HepG2 (cell line): ENCODE measurements around the gene PLIN1. TPM values are rescaled to one million over a fixed set of nuclear protein-coding genes. Genes with fewer than 3 reads are reported as not detected.

Experiments used
- FOSL2 ChIP-seq: sonication (generic); formaldehyde crosslinking; IDR thresholded peaks from 2 replicates; pipeline ENCODE4 v1.4.0; 2020; ENCODE audit warnings: missing genetic modification reagents
- KDM5B ChIP-seq: sonication (generic); formaldehyde crosslinking; IDR thresholded peaks from 2 replicates; pipeline ENCODE4 v1.4.0; 2020; ENCODE audit warnings: missing genetic modification reagents, mild to moderate bottlenecking, borderline replicate concordance
- MEIS2 ChIP-seq: sonication (generic); formaldehyde crosslinking; IDR thresholded peaks from 2 replicates; pipeline ENCODE4 v1.9.0; 2021; ENCODE audit warnings: mild to moderate bottlenecking, missing genetic modification reagents
- NFKB2 ChIP-seq: sonication (generic); formaldehyde crosslinking; IDR thresholded peaks from 2 replicates; pipeline ENCODE4 v1.4.0; 2020; ENCODE audit warnings: missing genetic modification reagents, borderline replicate concordance
- RARA ChIP-seq: IDR thresholded peaks from 2 replicates; pipeline ENCODE4 v1.6.1; 2016; ENCODE audit warnings: missing genetic modification reagents, missing compliant biosample characterization
- SIX1 ChIP-seq: sonication (generic); formaldehyde crosslinking; IDR thresholded peaks from 2 replicates; pipeline ENCODE4 v1.4.0; 2020; ENCODE audit warnings: missing genetic modification reagents, borderline replicate concordance
- SP4 ChIP-seq: sonication (generic); formaldehyde crosslinking; IDR thresholded peaks from 2 replicates; pipeline ENCODE4 v1.8.1; 2023; ENCODE audit warnings: mild to moderate bottlenecking, missing genetic modification reagents
- TBX2 ChIP-seq: sonication (generic); formaldehyde crosslinking; IDR thresholded peaks from 2 replicates; pipeline ENCODE4 v1.5.0; 2020; ENCODE audit warnings: missing genetic modification reagents, mild to moderate bottlenecking, borderline replicate concordance
- TOPORS ChIP-seq: sonication (generic); formaldehyde crosslinking; IDR thresholded peaks from 2 replicates; pipeline ENCODE4 v1.8.0; 2023; ENCODE audit warnings: mild to moderate bottlenecking, missing genetic modification reagents
- ZFP36 ChIP-seq: fragments of 150-350 bp; IDR thresholded peaks from 2 replicates; pipeline ENCODE4 v1.6.1; 2018; ENCODE audit warnings: borderline replicate concordance, low read length, low read depth; ENCODE audit not compliant: partially characterized antibody
- ZNF30 ChIP-seq: sonication (generic); formaldehyde crosslinking; IDR thresholded peaks from 2 replicates; pipeline ENCODE4 v1.5.0; 2020; ENCODE audit warnings: mild to moderate bottlenecking, missing genetic modification reagents
- ZNF33B ChIP-seq: sonication (generic); formaldehyde crosslinking; IDR thresholded peaks from 2 replicates; pipeline ENCODE4 v1.5.1; 2020; ENCODE audit warnings: mild to moderate bottlenecking, missing genetic modification reagents
- ZNF547 ChIP-seq: sonication (generic); formaldehyde crosslinking; IDR thresholded peaks from 2 replicates; pipeline ENCODE4 v1.5.1; 2020; ENCODE audit warnings: mild to moderate bottlenecking, missing genetic modification reagents
- polyA plus RNA-seq, 8 experiments: library from polyadenylated mRNA; depleted of rRNA in 3 of 8; stranded (reverse) in 7 of 8; unstranded in 1 of 8; fragments of >200 nt; fragmentation: Illumina TruSeq in 4 of 8; extraction: Trizol in 4 of 8; gene quantifications; 2 replicates each; pipeline versions ENCODE4 v1.2.1 to v1.2.3, GENCODE V29; 2011 to 2016; ENCODE audit warnings: low read depth in 4 of 8, missing spikeins in 1 of 8, mixed read lengths in 1 of 8; ENCODE audit not compliant: insufficient read depth in 1 of 8
- total RNA-seq, 5 experiments: library from RNA; depleted of rRNA; stranded (reverse); fragments of >200 nt; fragmentation: Illumina TruSeq; extraction: Trizol; gene quantifications; 2 replicates each; pipeline ENCODE4 v1.2.3, GENCODE V29; 2016; ENCODE audit warnings: low read depth in 1 of 5
- TF ChIP-seq, protein P1 (sequence below): sonication (generic); formaldehyde crosslinking; IDR thresholded peaks from 2 replicates; pipeline ENCODE4 v1.5.0; 2020; ENCODE audit warnings: missing genetic modification reagents
- TF ChIP-seq, protein P2 (sequence below): sonication (generic); formaldehyde crosslinking; IDR thresholded peaks from 2 replicates; pipeline ENCODE4 v1.5.0; 2020; ENCODE audit warnings: mild to moderate bottlenecking, missing genetic modification reagents
- TF ChIP-seq, protein P3 (sequence below): sonication (generic); formaldehyde crosslinking; IDR thresholded peaks from 2 replicates; pipeline ENCODE4 v1.5.0; 2020; ENCODE audit warnings: missing genetic modification reagents
- TF ChIP-seq, protein P4 (sequence below): sonication (generic); formaldehyde crosslinking; IDR thresholded peaks from 2 replicates; pipeline ENCODE4 v1.4.0; 2020; ENCODE audit warnings: missing genetic modification reagents, mild to moderate bottlenecking, borderline replicate concordance
- TF ChIP-seq, protein P5 (sequence below): sonication (generic); formaldehyde crosslinking; IDR thresholded peaks from 2 replicates; pipeline ENCODE4 v1.9.0; 2021; ENCODE audit warnings: missing genetic modification reagents, borderline replicate concordance
- TF ChIP-seq, protein P6 (sequence below): sonication (generic); formaldehyde crosslinking; IDR thresholded peaks from 2 replicates; pipeline ENCODE4 v1.8.0; 2022; ENCODE audit warnings: mild to moderate bottlenecking, missing genetic modification reagents

Gene PLIN1
- total and polyA plus RNA-seq, 2 of the 13 experiments (the other 11 are each of a cell fraction or from before 2014, with no cell fraction given), result 0.74 to 1.2 TPM

DNA sequence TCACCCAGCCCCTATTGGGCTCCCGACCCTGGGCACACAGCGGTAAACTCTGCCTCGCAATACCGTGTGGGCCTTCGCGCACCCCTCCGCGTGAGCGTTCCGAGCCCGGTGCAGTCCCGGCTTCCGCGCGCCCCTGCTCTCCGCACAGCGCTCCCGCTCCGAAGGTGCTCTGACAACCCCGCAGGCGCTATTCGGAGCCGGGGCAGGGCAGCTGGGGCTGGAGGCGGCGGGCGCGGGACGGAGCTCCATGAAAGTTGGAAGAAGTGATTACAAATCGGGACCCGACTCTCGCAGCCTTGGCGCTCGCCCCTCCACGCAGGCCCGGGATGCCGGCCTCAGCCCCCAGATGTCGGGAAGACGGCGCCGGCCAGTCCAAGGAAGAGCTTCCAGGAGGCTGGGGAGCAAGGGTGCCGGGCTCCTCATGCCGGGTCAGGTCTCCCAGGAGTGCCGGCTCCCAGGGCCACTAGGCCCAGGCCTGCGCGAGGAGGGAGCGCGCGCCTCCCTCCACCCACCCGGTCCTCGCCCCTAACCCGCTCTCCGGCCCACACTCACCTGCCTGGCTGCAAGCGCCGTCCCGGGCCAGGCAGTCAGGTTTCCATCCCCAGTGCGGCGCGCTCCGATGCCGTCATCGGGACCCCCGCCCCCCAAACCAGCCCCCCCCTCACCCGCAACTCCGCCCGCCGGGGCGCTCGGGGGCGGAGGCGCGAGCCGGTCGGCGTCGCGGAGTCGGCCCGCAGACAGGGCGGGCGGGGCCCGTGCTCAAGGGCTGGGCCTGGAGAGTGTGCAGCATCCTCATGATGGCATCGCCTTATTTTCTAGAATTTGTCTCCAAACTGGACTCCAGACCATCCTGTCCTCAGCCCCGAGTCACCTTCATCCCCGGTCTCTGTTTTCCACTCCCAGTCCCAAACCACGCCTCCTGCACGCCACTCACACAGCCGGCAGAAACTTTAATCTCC lies 24.0 kb downstream of the PLIN1 start, which contains the start of gene KIF7 (continued):
- TF ChIP-seq, protein P1, sequence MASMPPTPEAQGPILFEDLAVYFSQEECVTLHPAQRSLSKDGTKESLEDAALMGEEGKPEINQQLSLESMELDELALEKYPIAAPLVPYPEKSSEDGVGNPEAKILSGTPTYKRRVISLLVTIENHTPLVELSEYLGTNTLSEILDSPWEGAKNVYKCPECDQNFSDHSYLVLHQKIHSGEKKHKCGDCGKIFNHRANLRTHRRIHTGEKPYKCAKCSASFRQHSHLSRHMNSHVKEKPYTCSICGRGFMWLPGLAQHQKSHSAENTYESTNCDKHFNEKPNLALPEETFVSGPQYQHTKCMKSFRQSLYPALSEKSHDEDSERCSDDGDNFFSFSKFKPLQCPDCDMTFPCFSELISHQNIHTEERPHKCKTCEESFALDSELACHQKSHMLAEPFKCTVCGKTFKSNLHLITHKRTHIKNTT (CRISPR knock-in tag), result no peak
- TF ChIP-seq SIX1, result no peak
- TF ChIP-seq, protein P2, sequence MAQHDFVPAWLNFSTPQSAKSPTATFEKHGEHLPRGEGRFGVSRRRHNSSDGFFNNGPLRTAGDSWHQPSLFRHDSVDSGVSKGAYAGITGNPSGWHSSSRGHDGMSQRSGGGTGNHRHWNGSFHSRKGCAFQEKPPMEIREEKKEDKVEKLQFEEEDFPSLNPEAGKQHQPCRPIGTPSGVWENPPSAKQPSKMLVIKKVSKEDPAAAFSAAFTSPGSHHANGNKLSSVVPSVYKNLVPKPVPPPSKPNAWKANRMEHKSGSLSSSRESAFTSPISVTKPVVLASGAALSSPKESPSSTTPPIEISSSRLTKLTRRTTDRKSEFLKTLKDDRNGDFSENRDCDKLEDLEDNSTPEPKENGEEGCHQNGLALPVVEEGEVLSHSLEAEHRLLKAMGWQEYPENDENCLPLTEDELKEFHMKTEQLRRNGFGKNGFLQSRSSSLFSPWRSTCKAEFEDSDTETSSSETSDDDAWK (CRISPR knock-in tag), result no peak
- TF ChIP-seq SP4 (CRISPR knock-in tag), result no peak
- TF ChIP-seq, protein P3, sequence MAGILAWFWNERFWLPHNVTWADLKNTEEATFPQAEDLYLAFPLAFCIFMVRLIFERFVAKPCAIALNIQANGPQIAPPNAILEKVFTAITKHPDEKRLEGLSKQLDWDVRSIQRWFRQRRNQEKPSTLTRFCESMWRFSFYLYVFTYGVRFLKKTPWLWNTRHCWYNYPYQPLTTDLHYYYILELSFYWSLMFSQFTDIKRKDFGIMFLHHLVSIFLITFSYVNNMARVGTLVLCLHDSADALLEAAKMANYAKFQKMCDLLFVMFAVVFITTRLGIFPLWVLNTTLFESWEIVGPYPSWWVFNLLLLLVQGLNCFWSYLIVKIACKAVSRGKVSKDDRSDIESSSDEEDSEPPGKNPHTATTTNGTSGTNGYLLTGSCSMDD (CRISPR knock-in tag), result 0 out of 2 replicates have a peak, but pooled peaks have one; percentile 14
- no peak for TF ChIP-seq RARA (CRISPR knock-in tag)
- TF ChIP-seq, protein P4, sequence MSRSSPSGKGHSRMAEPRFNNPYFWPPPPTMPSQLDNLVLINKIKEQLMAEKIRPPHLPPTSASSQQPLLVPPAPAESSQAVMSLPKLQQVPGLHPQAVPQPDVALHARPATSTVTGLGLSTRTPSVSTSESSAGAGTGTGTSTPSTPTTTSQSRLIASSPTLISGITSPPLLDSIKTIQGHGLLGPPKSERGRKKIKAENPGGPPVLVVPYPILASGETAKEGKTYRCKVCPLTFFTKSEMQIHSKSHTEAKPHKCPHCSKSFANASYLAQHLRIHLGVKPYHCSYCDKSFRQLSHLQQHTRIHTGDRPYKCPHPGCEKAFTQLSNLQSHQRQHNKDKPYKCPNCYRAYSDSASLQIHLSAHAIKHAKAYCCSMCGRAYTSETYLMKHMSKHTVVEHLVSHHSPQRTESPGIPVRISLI (CRISPR knock-in tag), result no peak
- TF ChIP-seq TOPORS (CRISPR knock-in tag), result no peak
- no peak for TF ChIP-seq FOSL2 (CRISPR knock-in tag)
- peak; percentile 77 for TF ChIP-seq ZNF547 (CRISPR knock-in tag)
- peak; percentile 41; the same call in 1 of the 2 replicates for TF ChIP-seq KDM5B (CRISPR knock-in tag)
- TF ChIP-seq NFKB2 (CRISPR knock-in tag), result 0 out of 2 replicates have a peak, but pooled peaks have one; percentile 46
- 0 out of 2 replicates have a peak, but pooled peaks have one; percentile 25 for TF ChIP-seq ZNF30
- TF ChIP-seq, protein P5, sequence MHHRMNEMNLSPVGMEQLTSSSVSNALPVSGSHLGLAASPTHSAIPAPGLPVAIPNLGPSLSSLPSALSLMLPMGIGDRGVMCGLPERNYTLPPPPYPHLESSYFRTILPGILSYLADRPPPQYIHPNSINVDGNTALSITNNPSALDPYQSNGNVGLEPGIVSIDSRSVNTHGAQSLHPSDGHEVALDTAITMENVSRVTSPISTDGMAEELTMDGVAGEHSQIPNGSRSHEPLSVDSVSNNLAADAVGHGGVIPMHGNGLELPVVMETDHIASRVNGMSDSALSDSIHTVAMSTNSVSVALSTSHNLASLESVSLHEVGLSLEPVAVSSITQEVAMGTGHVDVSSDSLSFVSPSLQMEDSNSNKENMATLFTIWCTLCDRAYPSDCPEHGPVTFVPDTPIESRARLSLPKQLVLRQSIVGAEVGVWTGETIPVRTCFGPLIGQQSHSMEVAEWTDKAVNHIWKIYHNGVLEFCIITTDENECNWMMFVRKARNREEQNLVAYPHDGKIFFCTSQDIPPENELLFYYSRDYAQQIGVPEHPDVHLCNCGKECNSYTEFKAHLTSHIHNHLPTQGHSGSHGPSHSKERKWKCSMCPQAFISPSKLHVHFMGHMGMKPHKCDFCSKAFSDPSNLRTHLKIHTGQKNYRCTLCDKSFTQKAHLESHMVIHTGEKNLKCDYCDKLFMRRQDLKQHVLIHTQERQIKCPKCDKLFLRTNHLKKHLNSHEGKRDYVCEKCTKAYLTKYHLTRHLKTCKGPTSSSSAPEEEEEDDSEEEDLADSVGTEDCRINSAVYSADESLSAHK (CRISPR knock-in tag), result no peak
- 0 out of 2 replicates have a peak, but pooled peaks have one; percentile 21 for TF ChIP-seq ZNF33B (CRISPR knock-in tag)
- TF ChIP-seq, protein P6, sequence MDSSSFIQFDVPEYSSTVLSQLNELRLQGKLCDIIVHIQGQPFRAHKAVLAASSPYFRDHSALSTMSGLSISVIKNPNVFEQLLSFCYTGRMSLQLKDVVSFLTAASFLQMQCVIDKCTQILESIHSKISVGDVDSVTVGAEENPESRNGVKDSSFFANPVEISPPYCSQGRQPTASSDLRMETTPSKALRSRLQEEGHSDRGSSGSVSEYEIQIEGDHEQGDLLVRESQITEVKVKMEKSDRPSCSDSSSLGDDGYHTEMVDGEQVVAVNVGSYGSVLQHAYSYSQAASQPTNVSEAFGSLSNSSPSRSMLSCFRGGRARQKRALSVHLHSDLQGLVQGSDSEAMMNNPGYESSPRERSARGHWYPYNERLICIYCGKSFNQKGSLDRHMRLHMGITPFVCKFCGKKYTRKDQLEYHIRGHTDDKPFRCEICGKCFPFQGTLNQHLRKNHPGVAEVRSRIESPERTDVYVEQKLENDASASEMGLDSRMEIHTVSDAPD (CRISPR knock-in tag), result no peak
- TF ChIP-seq MEIS2 (CRISPR knock-in tag), result no peak; the same call in 1 of the 2 replicates
- 0 out of 2 replicates have a peak, but pooled peaks have one; percentile 46 for TF ChIP-seq TBX2 (CRISPR knock-in tag)
- TF ChIP-seq ZFP36, result no peak
